Measurements from ENCODE around the gene DENND1A.

Gene DENND1A

DNA sequence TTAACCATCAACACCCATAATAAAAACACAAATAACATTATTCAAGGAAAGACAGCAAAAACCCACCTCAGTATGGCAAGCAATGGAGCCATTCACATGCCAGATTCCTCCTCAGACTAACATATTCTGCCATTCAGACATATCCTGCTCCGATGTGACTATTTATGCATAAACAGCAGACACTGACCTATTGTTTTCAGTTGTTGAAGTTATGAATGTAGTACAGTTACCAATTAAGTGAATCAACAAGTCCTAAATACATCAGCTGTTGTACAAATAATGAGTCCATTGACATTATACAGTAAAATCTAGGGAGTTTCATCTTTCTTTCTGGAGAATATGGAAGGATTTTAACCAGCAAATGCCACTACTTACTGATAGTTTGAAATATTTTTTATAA is 131.7 kb downstream of the DENND1A start:
- DNase-seq (ENCODE audit: low read depth) = no peak
- TF ChIP-seq, protein P1, sequence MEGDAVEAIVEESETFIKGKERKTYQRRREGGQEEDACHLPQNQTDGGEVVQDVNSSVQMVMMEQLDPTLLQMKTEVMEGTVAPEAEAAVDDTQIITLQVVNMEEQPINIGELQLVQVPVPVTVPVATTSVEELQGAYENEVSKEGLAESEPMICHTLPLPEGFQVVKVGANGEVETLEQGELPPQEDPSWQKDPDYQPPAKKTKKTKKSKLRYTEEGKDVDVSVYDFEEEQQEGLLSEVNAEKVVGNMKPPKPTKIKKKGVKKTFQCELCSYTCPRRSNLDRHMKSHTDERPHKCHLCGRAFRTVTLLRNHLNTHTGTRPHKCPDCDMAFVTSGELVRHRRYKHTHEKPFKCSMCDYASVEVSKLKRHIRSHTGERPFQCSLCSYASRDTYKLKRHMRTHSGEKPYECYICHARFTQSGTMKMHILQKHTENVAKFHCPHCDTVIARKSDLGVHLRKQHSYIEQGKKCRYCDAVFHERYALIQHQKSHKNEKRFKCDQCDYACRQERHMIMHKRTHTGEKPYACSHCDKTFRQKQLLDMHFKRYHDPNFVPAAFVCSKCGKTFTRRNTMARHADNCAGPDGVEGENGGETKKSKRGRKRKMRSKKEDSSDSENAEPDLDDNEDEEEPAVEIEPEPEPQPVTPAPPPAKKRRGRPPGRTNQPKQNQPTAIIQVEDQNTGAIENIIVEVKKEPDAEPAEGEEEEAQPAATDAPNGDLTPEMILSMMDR (conservative IDR thresholded peaks at IDR 0.05; ENCODE audit: low read depth, low read length) = no peak
- H3K4me3 ChIP-seq (ENCODE audit: low read depth, low read length) = no peak overlapping the region

- no peak overlapping the region for H3K4me3 ChIP-seq (ENCODE audit: low read depth, low read length)
- TF ChIP-seq, protein P1 (conservative IDR thresholded peaks at IDR 0.05; ENCODE audit: low read depth, low read length) = no peak
- no peak for DNase-seq (ENCODE audit: low read depth)
Measured at GRCh38 chr9:123796618-123797484, 133.1 kb downstream of the DENND1A start.

DNA sequence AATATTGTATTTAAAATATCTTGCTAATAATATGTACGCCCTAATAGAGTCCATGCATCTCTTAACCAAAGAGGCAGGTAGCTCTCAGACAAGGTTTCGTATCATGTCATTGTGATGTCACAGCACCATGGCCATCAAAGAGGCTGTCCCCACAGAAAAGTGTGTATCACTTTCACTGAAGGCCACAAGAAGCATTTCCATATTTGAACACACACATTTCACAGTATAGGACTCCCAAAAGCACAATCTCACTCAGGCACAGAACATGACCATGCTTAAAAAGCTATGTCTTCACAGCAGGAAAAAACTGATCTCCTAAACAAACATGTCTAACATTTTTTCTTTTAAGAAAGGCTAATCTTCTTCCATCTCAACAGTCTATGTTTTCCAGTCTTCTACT is 133.8 kb downstream of the DENND1A start:
- DNase-seq (ENCODE audit: low read depth) = no peak
- no peak overlapping the region for H3K4me3 ChIP-seq (ENCODE audit: low read depth, low read length)
- TF ChIP-seq, protein P1 (conservative IDR thresholded peaks at IDR 0.05; ENCODE audit: low read depth, low read length) = no peak

GRCh38 chr9:123795336-123795735 is 134.6 kb downstream of the DENND1A start:
- DNase-seq (ENCODE audit: low read depth) = peak; percentile 79
- TF ChIP-seq, protein P1 (conservative IDR thresholded peaks at IDR 0.05; ENCODE audit: low read depth, low read length) = no peak
- H3K4me3 ChIP-seq (ENCODE audit: low read depth, low read length) = no peak overlapping the region

DNA sequence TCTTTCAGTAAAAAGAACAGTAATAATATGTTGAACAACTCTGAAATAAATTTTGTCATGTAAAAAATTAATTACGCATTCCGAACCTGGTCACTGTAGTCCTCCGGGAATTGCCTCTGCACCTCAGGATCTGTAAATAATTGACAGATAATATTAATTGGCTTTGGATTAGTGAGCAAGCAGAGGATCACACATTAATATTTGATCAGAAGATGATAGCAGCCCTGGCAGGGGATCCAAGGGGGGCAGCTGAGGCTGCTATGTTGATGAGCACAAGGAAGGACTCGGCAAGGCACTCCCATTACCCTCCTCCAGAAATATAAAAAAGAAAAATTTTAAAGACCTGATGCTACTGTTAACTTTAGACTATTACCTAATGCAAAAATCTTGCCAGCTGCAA is 137.4 kb downstream of the DENND1A start:
- TF ChIP-seq, protein P1 (conservative IDR thresholded peaks at IDR 0.05; ENCODE audit: low read depth, low read length) = no peak
- no peak for DNase-seq (ENCODE audit: low read depth)
- H3K4me3 ChIP-seq (ENCODE audit: low read depth, low read length) = no peak overlapping the region

DNA sequence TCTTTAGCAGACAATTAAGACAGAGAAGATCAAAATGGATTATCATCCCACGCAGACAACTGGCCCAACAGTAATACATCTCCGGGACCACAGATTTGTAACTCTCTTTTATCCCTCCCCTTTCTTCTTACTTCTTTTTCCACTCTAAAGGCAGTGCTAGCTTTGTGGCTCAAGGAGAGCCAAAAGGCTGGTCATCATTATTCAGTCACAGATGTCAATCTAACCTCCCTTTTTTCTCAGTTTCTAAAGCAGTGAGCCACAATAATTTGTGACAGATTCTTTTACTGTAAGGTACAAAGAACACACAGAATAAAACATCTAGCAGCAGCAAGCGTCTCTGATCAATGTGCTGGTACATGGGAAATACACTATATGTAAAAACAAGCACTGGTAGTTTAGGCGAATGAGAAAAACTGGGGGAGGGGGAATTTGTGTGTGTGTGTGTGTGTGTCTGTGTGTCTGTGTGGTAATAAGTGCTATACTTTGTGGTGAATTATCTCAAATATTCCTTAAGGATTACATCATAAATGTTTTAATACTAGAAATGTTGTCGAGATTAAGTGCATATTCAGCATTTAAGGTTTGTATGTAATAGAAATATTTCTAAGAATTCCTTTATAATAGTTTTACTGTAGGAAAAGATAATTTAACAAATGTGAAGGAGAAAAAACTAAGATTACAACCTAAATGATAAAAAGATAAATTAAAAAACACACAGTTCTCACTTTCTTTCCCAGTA is 140.2 kb downstream of the DENND1A start:
- no peak overlapping the region for H3K4me3 ChIP-seq (ENCODE audit: low read depth, low read length)
- no peak for DNase-seq (ENCODE audit: low read depth)
- TF ChIP-seq, protein P1 (conservative IDR thresholded peaks at IDR 0.05; ENCODE audit: low read depth, low read length) = no peak
